AG04449 (cell line): Measurements from ENCODE around the gene PFKL.

Experiments
- CTCF ChIA-PET: fragments of 350-600 bp; formaldehyde crosslinking; extraction: SDS; loops from one replicate; lab custom pipeline; 2021; ENCODE audit warnings: antibody characterized with exemption; lab: Yijun Ruan, JAX
- POLR2A ChIA-PET: fragments of 400-600, 350-600 bp; formaldehyde crosslinking; extraction: SDS; loops from one replicate; lab custom pipeline; 2020; ENCODE audit warnings: antibody characterized with exemption, inconsistent platforms; lab: Yijun Ruan, JAX
- DNase-seq: peaks from one replicate; pipeline ENCODE4 v3.0.0-alpha.2; 2010; ENCODE audit warnings: low read depth, low spot score
- H3K4me3 ChIP-seq: 2 replicates; pipeline ENCODE4 v1.5.1; 2011; ENCODE audit warnings: low read depth, mild to moderate bottlenecking, control low read depth, low read length
- TF ChIP-seq, protein P1 (sequence below): IDR thresholded peaks from one replicate; pipeline ENCODE4 v1.5.1; 2011; ENCODE audit warnings: mild to moderate bottlenecking, moderate library complexity, low read length, control low read depth, inconsistent platforms; ENCODE audit not compliant: insufficient read depth; ENCODE audit errors: missing control alignments

The PFKL gene

DNA sequence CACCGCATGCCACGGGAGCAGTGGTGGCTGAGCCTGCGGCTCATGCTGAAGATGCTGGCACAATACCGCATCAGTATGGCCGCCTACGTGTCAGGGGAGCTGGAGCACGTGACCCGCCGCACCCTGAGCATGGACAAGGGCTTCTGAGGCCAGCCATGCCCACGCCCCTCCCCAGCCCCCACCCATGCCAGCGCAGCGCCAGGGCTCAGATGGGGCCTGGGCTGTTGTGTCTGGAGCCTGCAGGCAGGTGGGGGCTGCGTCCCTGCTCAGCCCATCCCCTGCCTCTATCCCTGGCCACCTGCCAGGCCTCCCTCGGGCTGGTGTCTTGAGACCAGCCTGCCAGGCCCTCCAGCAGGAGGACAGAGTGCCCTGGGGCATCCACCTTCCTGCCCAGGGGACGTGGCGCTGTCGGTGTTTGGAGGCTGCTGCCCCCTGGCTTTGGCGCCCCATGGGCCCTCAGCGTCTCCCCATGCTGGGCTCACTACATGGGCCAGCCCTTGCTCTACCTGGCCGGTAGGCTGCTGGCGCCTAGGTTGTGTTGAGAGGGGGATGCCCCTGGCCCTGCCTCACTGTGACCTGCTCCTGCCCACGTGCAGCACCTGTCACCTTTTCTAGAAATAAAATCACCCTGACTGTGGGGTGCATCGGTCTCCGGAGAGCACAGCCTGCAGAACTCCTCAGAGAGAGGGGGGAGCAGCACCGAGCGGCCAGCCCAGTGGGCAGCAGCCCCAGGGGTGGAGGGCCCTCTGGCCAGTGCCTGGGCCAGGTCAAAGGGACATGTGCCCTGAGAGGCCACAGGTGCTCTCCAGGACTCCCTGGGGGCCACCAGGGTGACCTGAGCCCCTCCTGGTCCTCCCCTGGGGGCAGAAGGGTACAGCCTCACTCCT lies 27.1 kb downstream of the PFKL start:
- no peak overlapping the region for H3K4me3 ChIP-seq
- TF ChIP-seq, protein P1, sequence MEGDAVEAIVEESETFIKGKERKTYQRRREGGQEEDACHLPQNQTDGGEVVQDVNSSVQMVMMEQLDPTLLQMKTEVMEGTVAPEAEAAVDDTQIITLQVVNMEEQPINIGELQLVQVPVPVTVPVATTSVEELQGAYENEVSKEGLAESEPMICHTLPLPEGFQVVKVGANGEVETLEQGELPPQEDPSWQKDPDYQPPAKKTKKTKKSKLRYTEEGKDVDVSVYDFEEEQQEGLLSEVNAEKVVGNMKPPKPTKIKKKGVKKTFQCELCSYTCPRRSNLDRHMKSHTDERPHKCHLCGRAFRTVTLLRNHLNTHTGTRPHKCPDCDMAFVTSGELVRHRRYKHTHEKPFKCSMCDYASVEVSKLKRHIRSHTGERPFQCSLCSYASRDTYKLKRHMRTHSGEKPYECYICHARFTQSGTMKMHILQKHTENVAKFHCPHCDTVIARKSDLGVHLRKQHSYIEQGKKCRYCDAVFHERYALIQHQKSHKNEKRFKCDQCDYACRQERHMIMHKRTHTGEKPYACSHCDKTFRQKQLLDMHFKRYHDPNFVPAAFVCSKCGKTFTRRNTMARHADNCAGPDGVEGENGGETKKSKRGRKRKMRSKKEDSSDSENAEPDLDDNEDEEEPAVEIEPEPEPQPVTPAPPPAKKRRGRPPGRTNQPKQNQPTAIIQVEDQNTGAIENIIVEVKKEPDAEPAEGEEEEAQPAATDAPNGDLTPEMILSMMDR = no peak
- DNase-seq = no peak
- ChIA-PET POLR2A (no interaction called here), CTCF (no interaction called here)

DNA sequence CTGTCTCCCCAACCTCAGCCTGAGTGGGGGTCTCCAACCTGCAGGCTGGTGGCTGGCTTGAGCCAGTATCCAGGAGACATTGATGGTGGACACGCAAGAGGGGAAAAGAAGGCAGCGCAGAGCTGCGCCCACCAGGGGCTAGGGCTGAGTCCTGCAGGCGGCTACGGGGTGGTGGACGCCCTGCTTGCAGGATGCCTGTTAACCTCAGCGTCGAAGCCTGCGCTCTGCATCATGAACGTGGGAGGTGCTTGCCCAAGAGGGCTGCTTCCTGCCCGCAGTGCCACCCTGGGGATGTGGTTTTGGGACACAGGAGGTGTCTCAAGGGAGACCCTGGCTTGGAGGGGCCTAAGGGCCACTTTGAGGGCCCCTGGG lies 27.7 kb downstream of the PFKL start:
- CTCF ChIA-PET = interaction anchor here (0.8 kb wide), 1 partner anchor 12 kb away, joined by 3 read pairs; no protein-coding TSS in a partner anchor
- no peak for DNase-seq
- POLR2A ChIA-PET = no interaction called here
- TF ChIP-seq, protein P1 = no peak
- H3K4me3 ChIP-seq = no peak overlapping the region

DNA sequence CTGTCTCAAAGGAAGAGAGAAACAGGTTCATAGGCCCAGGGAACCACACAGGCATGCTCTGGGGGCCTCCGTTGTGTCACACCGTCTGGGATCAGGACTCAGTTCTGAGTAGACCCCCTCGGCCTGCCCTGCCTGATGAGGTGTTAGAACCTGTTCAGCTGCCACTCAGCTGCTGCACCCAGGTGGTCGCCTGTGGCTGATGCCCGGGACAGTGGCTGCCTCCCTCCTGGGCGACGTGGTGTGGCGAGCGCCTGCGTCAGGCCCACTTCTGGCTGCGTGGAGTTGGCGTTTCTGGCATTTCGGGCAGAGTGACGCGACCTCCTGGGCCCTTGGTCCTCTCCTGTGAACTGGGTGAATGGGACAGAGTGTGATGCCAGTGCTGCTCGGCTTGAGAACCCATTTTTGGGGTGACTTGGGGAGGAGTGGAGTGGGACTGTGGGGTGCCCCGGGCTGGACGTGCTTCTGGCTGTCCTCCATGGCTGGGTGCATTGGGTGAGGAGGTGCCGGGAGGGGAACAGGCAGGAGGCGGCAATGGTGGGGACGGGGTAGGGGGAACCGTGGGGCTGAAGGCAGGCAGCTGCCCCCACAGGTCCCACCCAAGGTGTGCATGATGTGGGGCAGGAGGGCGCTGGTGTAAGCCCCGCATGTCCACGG lies 28.5 kb downstream of the PFKL start:
- H3K4me3 ChIP-seq = no peak overlapping the region
- TF ChIP-seq, protein P1 = no peak
- no peak for DNase-seq
- CTCF ChIA-PET = interaction anchor here (0.7 to 1.0 kb wide), 3 partner anchors 9 to 23 kb away, joined by 3 to 4 read pairs (median 3); no protein-coding TSS in a partner anchor
- POLR2A ChIA-PET = interaction anchor here (1.6 kb wide), 1 partner anchor 10 kb away, joined by 3 read pairs; no protein-coding TSS in a partner anchor

DNA sequence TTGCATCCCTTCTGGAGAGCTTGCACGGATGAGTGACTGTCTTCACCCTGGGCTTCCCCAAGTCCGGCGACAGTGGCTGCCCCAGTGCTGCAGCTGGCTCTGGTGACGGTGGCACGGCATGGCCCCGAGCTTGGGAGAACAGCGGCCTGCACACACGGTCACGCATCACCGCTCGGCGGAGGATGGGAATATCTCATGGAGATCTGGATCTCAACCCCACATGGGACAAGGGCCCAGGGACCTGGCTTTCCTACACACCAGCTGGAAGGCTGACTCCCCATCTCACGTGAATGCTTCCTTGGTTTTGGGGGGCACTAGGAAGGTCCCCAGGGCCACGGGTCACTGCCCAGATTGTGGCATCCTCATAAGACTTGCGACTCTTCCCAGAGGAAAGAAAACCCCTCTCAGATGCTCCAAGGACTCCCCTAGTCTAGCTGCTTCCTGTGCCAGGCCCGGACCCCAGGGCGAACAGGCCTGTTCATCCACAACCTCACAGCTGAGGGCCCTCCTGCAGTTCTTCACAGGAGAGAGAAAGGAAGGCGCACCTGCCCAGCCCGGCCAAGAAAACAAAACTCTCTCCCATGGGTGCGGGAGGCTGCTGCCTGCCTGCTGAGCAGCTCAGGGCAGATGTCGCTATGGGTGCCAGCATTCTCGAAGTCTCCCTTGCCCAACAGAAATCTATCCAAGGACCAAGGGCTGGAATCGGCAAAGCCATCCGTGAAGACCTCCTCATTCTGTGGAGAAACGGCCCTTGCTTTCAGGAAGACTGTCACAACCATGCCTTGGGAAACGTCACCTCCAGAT lies 29.4 kb downstream of the PFKL start:
- ChIA-PET CTCF (interaction anchor here (0.7 to 1.1 kb wide), 3 partner anchors 9 to 28 kb away, joined by 3 to 4 read pairs (median 3); no protein-coding TSS in a partner anchor), POLR2A (interaction anchor here (1.6 kb wide), 1 partner anchor 9 kb away, joined by 3 read pairs; no protein-coding TSS in a partner anchor)
- DNase-seq = no peak
- TF ChIP-seq, protein P1 = no peak
- no peak overlapping the region for H3K4me3 ChIP-seq

DNA sequence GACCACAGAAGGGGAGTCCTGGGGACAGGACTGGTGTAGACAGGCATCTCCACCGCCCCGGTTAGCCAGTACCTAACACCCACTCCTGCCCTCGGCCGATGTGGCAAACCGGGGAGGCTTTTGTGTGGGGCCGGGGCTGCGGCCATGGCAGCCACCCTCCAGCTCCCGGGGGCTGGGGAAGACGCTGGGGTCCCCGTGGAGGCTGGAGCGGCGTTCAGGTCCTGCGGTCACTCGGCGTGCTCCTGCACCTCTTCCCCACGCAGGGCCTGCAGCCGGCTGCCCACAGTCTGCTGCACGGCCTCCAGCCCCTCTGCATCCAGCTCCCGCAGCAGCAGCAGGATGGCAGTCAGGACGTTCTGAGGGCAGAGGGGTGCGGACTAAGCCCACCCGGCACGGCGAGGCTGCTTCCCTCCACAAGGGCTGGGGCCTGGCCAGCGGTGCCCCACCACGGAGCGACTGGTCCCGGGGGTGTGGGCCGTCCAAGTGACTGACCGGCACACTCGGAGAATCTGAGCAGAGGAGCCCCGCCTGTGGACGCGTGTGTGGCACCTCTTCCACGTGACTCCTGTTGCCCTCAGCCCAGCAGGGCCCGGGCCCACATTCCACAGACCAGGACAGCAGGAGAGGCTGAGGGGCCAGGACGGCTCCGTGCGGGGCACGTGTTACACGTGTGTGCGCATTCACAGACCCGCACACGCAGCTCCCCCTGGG lies 30.3 kb downstream of the PFKL start:
- TF ChIP-seq, protein P1 = no peak
- no peak overlapping the region for H3K4me3 ChIP-seq
- no peak for DNase-seq
- ChIA-PET POLR2A (interaction anchor here (1.6 kb wide), 1 partner anchor 8 kb away, joined by 3 read pairs; no protein-coding TSS in a partner anchor), CTCF (interaction anchor here (1.1 kb wide), 1 partner anchor 29 kb away, joined by 3 read pairs; no protein-coding TSS in a partner anchor)
